SU-DHL-6 (cell line): ENCODE data around the gene CBLL1.

ENCODE experiments used
- CTCF ChIP-seq: fragments of 200-600 bp; sonication (generic); IDR thresholded peaks from one replicate; pipeline ENCODE4 v1.5.1; 2017; ENCODE audit warnings: antibody characterized with exemption, mild to moderate bottlenecking, low read length, moderate library complexity; ENCODE audit not compliant: insufficient read depth, poor library complexity, severe bottlenecking
- EZH2phosphoT487 ChIP-seq: fragments of 200-600 bp; sonication (generic), shearing (Covaris generic); conservative IDR thresholded peaks from 2 replicates; pipeline ENCODE4 v1.6.1; 2018; ENCODE audit warnings: mild to moderate bottlenecking, antibody characterized with exemption, low read length, moderate library complexity, mixed read lengths

DNA sequence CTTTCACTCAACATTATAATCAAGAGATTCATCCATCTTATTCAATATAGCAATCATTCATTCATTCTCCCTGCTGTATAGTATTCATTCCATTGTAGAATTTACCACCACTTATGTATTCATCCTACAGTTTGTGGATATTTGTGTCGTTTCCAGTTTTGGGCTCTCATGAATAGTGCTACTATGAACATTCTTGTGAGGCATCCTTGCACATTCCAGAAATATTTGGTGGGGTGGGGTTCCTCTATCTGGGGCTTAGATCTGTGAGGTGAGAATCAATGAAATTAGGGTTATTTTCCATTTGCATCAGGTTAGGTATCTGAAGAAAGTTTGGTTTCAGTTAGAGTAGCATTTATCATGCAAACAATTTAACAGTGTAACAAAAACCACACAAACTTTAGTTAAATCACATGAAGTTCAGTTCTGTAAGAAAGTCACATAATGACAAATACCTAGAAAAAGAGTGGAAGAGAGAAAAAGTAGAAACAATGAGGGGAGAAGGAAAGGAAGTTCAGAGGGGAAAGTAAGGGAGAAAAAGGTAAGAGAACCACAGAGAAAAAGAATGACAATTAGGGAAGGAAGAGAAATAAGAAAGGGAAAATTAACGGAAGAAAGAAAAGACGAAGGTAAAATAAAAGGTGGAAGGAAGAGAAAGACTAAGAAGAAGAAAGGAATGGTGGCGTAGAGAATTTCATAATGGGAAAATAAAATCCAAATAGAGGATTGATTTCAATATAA, 25.3 kb upstream of the CBLL1 start:
- TF ChIP-seq CTCF: no peak
- no peak for TF ChIP-seq EZH2phosphoT487
